Epithelial cell of alveolus of lung (primary cell): Measurements from ENCODE around the gene OR2A42. TPM values are rescaled to one million over a fixed set of nuclear protein-coding genes. Genes with fewer than 3 reads are reported as not detected.

Experiments
- total RNA-seq: library from RNA; depleted of rRNA; stranded (reverse); fragments of >200 nt; gene quantifications from 2 replicates; pipeline ENCODE4 v1.2.1, GENCODE V29; 2015

OR2A42 gene, protein sequence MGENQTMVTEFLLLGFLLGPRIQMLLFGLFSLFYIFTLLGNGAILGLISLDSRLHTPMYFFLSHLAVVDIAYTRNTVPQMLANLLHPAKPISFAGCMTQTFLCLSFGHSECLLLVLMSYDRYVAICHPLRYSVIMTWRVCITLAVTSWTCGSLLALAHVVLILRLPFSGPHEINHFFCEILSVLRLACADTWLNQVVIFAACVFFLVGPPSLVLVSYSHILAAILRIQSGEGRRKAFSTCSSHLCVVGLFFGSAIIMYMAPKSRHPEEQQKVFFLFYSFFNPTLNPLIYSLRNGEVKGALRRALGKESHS
- not detected in 2 replicates for total RNA-seq

DNA sequence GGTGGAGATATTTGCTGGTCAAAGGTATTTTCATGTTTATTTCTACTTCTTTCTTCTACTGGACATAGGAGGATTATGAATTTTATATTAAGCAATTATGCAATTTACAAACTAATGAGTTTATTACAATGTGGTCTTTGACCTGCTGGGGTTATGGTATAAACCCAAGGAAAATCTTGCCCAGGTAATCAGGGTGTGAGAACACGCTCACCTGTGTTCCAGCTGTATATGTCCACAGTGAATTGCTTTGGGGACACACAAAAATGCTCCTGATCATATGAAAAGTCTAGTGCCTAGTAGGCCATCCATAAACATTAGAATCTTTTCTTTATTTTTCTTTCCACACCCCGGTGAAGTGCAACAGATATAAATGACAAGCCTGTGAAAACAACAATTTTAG, at the start of gene OR2A42:
Gene OR2A42, minus strand, starts transcription at position 241 of the 400 bp plus-strand sequence. CDS start 6,762 bp downstream, outside the sequence.

GRCh38 chr7:144269188-144269587, 29.8 kb upstream of the OR2A42 start, which contains the start of gene CTAGE8:
Gene CTAGE8, minus strand, starts transcription at chr7:144269288. Its CDS starts 38 bp downstream, at chr7:144269250.

DNA sequence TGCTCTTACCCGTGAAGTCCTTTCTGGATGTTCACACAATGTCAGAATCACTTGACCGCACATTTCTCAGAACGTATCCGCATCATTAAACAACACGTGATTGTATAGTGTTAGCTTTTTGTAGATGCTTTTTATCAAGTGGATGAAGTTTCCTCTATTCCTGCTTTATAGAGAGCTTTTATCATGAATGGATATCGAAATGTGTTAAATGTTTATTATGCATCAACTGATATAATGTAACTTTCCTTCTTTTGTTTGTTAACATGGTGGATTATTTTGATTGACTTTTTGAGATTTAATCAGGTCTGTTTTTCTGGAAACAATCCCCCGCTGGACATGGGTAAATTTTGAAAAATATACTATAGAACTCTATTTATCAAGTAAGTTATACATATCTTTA, 25.3 kb upstream of the OR2A42 start, which contains the start of gene OR2A7:
Gene OR2A7, minus strand, starts transcription at position 101 of the 400 bp plus-strand sequence. CDS start 5,164 bp downstream, outside the sequence.

DNA sequence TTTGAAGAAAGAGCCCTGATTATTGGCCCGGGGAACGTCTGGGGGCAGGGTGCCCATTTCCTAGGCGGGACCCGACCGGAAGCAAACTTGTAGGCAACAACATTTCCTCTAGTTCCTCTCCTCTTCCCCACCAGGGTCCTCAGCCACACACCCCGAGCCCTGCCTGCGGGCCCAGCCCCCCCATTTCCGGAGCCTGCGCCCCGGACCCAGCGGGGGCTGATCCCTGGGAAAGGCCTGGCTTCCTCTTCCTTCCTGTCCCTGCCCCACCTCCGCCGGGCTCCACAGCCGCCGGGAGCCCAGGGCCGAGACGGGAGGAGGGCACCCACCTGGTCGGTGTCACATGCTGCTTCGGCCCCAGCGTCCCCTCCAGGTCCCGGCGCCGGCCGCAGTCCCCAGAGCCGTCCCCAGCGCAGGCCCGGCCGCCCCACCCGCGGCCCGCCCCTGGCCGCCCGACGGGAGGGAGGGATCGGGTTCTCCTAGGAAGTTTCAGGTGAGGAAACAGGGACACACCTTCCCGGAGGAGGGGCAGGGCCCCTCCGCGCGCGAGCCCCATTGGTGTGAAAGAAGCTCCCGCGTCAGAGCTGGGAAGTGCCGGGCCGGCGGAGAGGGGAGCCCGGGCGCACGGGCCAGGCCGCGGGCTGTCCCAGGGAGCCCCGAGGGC, 44.1 kb downstream of the OR2A42 start, which contains the start of gene ARHGEF35:
Gene ARHGEF35, minus strand, starts transcription at position 622 of the 661 bp plus-strand sequence. CDS start 7,450 bp downstream, outside the sequence.

GRCh38 chr7:144183166-144183565, 56.2 kb downstream of the OR2A42 start, which contains the start of gene CTAGE4:
Gene CTAGE4, plus strand, starts transcription at chr7:144183466. Its CDS starts 38 bp downstream, at chr7:144183504.

Other genes starting within 250 kb of the OR2A42 start
- gene OR6B1, start 239.3 kb downstream of the OR2A42 start, total RNA-seq, result not detected in 2 replicates
- not detected in 2 replicates for gene OR2A5, start 190.7 kb downstream of the OR2A42 start, total RNA-seq
- gene OR2A25, start 169.8 kb downstream of the OR2A42 start, total RNA-seq, result not detected in 2 replicates
- not detected in 2 replicates for gene OR2A12, start 153.3 kb downstream of the OR2A42 start, total RNA-seq
- gene OR2A2, start 130.0 kb downstream of the OR2A42 start, total RNA-seq, result not detected in 2 replicates
- not detected in 2 replicates for gene OR2A14, start 116.4 kb downstream of the OR2A42 start, total RNA-seq
- 0.72 TPM in 1 of 2 replicates, not detected in the other for gene CTAGE4, start 56.1 kb downstream of the OR2A42 start, total RNA-seq
- 0.16 and 1.2 TPM in 2 replicates for gene ARHGEF35, start 43.8 kb downstream of the OR2A42 start, total RNA-seq
- 0.13 and 0.56 TPM in 2 replicates for gene OR2A7, start 25.2 kb upstream of the OR2A42 start, total RNA-seq
- gene CTAGE8, start 29.7 kb upstream of the OR2A42 start, total RNA-seq, result 0.08 and 0.26 TPM in 2 replicates
- 0.13 and 0.24 TPM in 2 replicates for gene OR2A1, start 72.8 kb upstream of the OR2A42 start, total RNA-seq
- gene ARHGEF5, start 115.8 kb upstream of the OR2A42 start, total RNA-seq, result 1.7 and 3.4 TPM in 2 replicates
- not detected in 2 replicates for gene NOBOX, start 164.1 kb upstream of the OR2A42 start, total RNA-seq